ENCODE data around the gene PATJ. TPM values are rescaled to one million over a fixed set of nuclear protein-coding genes. Genes with fewer than 3 reads are reported as not detected.
A peak's percentile ranks its signal among the peaks of the same experiment; 100 is the strongest.
"Not testable (repeated sequence)": the region's sequence is repeated elsewhere in the genome, so short reads cannot be mapped to it uniquely, and the experiment has no call there.

PATJ gene, protein sequence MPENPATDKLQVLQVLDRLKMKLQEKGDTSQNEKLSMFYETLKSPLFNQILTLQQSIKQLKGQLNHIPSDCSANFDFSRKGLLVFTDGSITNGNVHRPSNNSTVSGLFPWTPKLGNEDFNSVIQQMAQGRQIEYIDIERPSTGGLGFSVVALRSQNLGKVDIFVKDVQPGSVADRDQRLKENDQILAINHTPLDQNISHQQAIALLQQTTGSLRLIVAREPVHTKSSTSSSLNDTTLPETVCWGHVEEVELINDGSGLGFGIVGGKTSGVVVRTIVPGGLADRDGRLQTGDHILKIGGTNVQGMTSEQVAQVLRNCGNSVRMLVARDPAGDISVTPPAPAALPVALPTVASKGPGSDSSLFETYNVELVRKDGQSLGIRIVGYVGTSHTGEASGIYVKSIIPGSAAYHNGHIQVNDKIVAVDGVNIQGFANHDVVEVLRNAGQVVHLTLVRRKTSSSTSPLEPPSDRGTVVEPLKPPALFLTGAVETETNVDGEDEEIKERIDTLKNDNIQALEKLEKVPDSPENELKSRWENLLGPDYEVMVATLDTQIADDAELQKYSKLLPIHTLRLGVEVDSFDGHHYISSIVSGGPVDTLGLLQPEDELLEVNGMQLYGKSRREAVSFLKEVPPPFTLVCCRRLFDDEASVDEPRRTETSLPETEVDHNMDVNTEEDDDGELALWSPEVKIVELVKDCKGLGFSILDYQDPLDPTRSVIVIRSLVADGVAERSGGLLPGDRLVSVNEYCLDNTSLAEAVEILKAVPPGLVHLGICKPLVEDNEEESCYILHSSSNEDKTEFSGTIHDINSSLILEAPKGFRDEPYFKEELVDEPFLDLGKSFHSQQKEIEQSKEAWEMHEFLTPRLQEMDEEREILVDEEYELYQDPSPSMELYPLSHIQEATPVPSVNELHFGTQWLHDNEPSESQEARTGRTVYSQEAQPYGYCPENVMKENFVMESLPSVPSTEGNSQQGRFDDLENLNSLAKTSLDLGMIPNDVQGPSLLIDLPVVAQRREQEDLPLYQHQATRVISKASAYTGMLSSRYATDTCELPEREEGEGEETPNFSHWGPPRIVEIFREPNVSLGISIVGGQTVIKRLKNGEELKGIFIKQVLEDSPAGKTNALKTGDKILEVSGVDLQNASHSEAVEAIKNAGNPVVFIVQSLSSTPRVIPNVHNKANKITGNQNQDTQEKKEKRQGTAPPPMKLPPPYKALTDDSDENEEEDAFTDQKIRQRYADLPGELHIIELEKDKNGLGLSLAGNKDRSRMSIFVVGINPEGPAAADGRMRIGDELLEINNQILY (N-terminal part only)
- 10 to 100 TPM; 56.6 to 72.1 TPM for total RNA-seq
- 151 to 203 reads per million in 2 donors for total RNA-seq

- DNase-seq (peak; percentile 60 to 70 (median 67)), ATAC-seq (peak; percentile 91)
- peaks cover 23% of the 10 kb centered on the region for H3K4me1 Mint-ChIP-seq
- no peaks in the 10 kb centered on the region for H3K36me3 Mint-ChIP-seq (ENCODE audit: low read depth)
- peak within 1 kb of the TSS; percentile 92 for H3K4me3 Mint-ChIP-seq
- peak within 1 kb of the TSS; percentile 89 for H3K27ac Mint-ChIP-seq
- H3K27me3 Mint-ChIP-seq, result no peaks in the 10 kb centered on the region
- H3K9me3 ChIP-seq (ENCODE audit: control insufficient read depth, low read length, poor library complexity, severe bottlenecking), result no peaks in the 10 kb centered on the region
Measured at GRCh38 chr1:61741711-61742619, at the start of gene PATJ. TSS of gene PATJ (plus strand) at chr1:61742480. CDS start at chr1:61762893, 20,413 bp downstream.

DNA sequence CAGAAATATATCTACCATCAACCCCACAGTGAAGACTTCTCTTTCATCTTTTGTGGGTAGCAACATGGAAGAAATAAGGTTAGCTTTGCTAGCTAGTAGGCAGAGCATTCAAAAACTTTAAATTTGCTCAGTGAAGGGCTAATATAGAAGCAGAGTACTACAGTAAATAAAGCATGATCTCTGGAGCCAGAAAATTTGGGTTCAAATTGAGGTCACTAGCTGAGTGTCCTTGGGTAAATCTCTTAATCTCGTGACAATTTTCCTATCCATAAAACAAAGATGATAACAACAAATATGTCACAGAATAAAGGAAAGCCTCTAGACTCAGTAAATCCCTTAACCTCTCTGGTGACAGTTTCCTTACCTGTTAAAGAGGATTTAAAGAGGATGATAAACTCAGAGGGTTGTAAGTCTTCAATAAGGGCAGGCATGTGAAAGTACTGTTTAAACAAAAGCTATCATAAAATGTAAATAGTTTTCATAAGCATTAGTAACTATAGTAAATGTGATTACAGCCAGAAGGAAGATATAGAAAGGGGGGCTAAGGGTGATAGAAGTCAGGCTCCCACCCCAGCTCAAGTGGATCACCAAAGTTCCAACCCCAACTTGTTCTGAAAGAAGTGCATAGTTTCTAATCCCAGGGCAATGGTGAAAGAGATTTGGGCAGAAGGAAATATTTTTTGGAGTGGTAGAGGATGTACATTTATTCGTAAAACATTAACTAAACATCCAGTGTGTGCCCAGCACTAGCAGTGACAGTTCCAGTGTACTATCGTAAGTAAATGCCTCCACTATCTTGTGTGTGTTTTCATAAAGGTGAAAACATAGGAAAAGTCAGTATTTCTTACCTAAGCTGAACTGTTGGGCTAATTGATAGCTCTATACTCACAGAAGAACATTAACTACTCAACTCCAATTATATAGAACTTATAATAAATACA is 42.1 kb upstream of the PATJ start:
- Mint-ChIP-seq H3K27ac (peak overlapping the region; percentile 11), H3K4me1 (peaks cover 8% of the 10 kb centered on the region), H3K4me3 (no peak overlapping the region), H3K27me3 (no peaks in the 10 kb centered on the region), H3K36me3 (ENCODE audit: low read depth) (peaks cover 16% of the 10 kb centered on the region)
- DNase-seq, result no peak
- no peaks in the 10 kb centered on the region for H3K9me3 ChIP-seq (ENCODE audit: control insufficient read depth, low read length, poor library complexity, severe bottlenecking)
- ATAC-seq, result no peak

GRCh38 chr1:61708953-61709907 is 33.0 kb upstream of the PATJ start:
- no peaks in the 10 kb centered on the region for H3K36me3 Mint-ChIP-seq (ENCODE audit: low read depth)
- H3K4me3 Mint-ChIP-seq, result no peak overlapping the region
- DNase-seq, result no peak
- no peaks in the 10 kb centered on the region for H3K9me3 ChIP-seq (ENCODE audit: control insufficient read depth, low read length, poor library complexity, severe bottlenecking)
- H3K27ac Mint-ChIP-seq, result no peak overlapping the region
- no peaks in the 10 kb centered on the region for H3K27me3 Mint-ChIP-seq
- no peak for ATAC-seq
- peaks cover 2% of the 10 kb centered on the region for H3K4me1 Mint-ChIP-seq

- Mint-ChIP-seq H3K36me3 (ENCODE audit: low read depth) (no peaks in the 10 kb centered on the region), H3K4me3 (no peak overlapping the region), H3K27me3 (no peaks in the 10 kb centered on the region), H3K27ac (no peak overlapping the region), H3K4me1 (peaks cover 5% of the 10 kb centered on the region)
- DNase-seq, result no peak
- no peaks in the 10 kb centered on the region for H3K9me3 ChIP-seq (ENCODE audit: control insufficient read depth, low read length, poor library complexity, severe bottlenecking)
- no peak for ATAC-seq
Measured at GRCh38 chr1:61709908-61710289, 32.4 kb upstream of the PATJ start.

DNA sequence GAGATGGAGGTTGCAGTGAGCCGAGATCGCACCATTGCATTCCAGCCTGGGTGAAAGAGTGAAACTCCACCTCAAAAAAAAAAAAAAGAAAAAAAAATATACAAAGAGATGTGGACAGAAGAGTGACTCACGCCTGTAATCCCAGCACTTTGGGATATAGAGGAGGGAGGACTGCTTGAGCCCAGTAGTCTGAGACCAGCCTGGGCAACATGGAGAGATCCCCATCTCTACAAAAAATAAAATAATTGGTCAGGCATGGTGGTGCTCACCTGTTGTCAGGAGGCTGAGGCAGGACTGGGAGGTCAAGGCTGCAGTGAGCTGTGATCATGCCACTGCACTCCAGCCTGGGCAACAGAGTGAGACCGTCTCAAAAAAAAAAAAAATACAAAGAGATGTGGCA is 31.0 kb upstream of the PATJ start:
- H3K36me3 Mint-ChIP-seq (ENCODE audit: low read depth); H3K4me3 Mint-ChIP-seq; H3K9me3 ChIP-seq (ENCODE audit: control insufficient read depth, low read length, poor library complexity, severe bottlenecking); ATAC-seq; H3K27ac Mint-ChIP-seq; H3K27me3 Mint-ChIP-seq; H3K4me1 Mint-ChIP-seq; DNase-seq: not testable (repeated sequence)

- peaks cover 8% of the 10 kb centered on the region for H3K4me1 Mint-ChIP-seq
- DNase-seq, result no peak
- no peak overlapping the region for H3K27ac Mint-ChIP-seq
- no peaks in the 10 kb centered on the region for H3K36me3 Mint-ChIP-seq (ENCODE audit: low read depth)
- no peak overlapping the region for H3K4me3 Mint-ChIP-seq
- H3K27me3 Mint-ChIP-seq, result no peaks in the 10 kb centered on the region
- no peak for ATAC-seq
- H3K9me3 ChIP-seq (ENCODE audit: control insufficient read depth, low read length, poor library complexity, severe bottlenecking), result no peaks in the 10 kb centered on the region
Measured at GRCh38 chr1:61711969-61712368, 30.3 kb upstream of the PATJ start.

GRCh38 chr1:61718996-61719663 is 23.1 kb upstream of the PATJ start:
- not testable (repeated sequence) for H3K36me3 Mint-ChIP-seq (ENCODE audit: low read depth); DNase-seq; H3K9me3 ChIP-seq (ENCODE audit: control insufficient read depth, low read length, poor library complexity, severe bottlenecking); H3K27ac Mint-ChIP-seq; H3K4me3 Mint-ChIP-seq; H3K27me3 Mint-ChIP-seq; ATAC-seq
- peaks cover 23% of the 10 kb centered on the region for H3K4me1 Mint-ChIP-seq

DNA sequence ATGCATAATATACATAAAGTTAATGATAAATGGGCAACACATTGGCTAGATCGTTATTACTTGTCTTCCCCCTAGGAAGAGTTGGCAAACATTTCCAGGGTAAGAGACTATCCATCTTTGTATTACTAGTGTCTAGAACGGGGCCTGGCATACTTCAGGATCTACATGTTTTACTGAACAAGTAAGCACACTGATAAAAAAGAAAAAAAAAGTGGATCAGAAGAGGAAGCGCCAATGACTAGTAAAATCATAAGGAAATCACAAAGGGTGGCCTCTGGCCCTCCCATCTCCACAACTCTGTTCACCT is 17.8 kb upstream of the PATJ start:
- no peak for DNase-seq
- Mint-ChIP-seq H3K4me3 (peak overlapping the region; percentile 97), H3K27me3 (no peaks in the 10 kb centered on the region), H3K4me1 (peaks cover 20% of the 10 kb centered on the region), H3K27ac (peak overlapping the region; percentile 99), H3K36me3 (ENCODE audit: low read depth) (no peaks in the 10 kb centered on the region)
- ATAC-seq, result no peak
- no peaks in the 10 kb centered on the region for H3K9me3 ChIP-seq (ENCODE audit: control insufficient read depth, low read length, poor library complexity, severe bottlenecking)

- H3K27ac Mint-ChIP-seq, result peak within 1 kb of the TSS; percentile 99
- ATAC-seq, result peak; percentile 98
Measured at GRCh38 chr1:61724813-61725694, 17.2 kb upstream of the PATJ start, which contains the start of gene TM2D1. TSS of gene TM2D1 (minus strand) at chr1:61725141. CDS start at chr1:61725120, 21 bp downstream.

More at GRCh38 chr1:61724813-61725694, 17.2 kb upstream of the PATJ start, which contains the start of gene TM2D1:
- Mint-ChIP-seq H3K4me3 (peak within 1 kb of the TSS; percentile 97), H3K27me3 (no peaks in the 10 kb centered on the region), H3K4me1 (peaks cover 20% of the 10 kb centered on the region), H3K36me3 (ENCODE audit: low read depth) (no peaks in the 10 kb centered on the region)
- peak; percentile 70 to 73 (median 72) for DNase-seq
- no peaks in the 10 kb centered on the region for H3K9me3 ChIP-seq (ENCODE audit: control insufficient read depth, low read length, poor library complexity, severe bottlenecking)
